Activated CD8-positive, alpha-beta memory T cell treated with anti-CD3 and anti-CD28 coated beads, Interleukin-2, amount 50 U/mL, for 4 hours (primary cell): ENCODE measurements around the gene RNF112.

Source experiments
- DNase-seq: peaks from one replicate; pipeline ENCODE4 v3.0.0-alpha.2; 2020

Gene RNF112

DNA sequence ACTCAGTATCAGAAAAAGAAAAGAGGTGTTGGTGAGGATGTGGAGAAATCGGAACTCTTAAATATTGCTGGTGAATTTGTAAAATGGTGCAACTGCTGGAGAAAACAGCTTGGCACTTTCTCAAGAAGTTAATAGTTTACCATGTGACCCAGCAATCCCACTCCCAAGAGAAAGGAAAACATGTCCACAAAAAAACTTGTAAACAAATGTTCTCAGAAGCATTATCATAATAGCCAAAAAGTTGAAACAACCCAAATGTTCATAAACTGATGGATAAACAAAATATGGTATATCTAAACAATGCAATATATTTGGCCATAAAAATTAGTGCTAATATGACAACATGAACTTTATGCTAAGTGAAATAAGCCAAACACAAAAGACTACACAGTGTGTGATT lies 35.3 kb upstream of the RNF112 start:
- DNase-seq, result no peak

GRCh38 chr17:19376811-19377210 lies 34.2 kb upstream of the RNF112 start:
- no peak for DNase-seq

GRCh38 chr17:19377602-19378415 lies 33.2 kb upstream of the RNF112 start:
- peak; percentile 89 for DNase-seq

DNA sequence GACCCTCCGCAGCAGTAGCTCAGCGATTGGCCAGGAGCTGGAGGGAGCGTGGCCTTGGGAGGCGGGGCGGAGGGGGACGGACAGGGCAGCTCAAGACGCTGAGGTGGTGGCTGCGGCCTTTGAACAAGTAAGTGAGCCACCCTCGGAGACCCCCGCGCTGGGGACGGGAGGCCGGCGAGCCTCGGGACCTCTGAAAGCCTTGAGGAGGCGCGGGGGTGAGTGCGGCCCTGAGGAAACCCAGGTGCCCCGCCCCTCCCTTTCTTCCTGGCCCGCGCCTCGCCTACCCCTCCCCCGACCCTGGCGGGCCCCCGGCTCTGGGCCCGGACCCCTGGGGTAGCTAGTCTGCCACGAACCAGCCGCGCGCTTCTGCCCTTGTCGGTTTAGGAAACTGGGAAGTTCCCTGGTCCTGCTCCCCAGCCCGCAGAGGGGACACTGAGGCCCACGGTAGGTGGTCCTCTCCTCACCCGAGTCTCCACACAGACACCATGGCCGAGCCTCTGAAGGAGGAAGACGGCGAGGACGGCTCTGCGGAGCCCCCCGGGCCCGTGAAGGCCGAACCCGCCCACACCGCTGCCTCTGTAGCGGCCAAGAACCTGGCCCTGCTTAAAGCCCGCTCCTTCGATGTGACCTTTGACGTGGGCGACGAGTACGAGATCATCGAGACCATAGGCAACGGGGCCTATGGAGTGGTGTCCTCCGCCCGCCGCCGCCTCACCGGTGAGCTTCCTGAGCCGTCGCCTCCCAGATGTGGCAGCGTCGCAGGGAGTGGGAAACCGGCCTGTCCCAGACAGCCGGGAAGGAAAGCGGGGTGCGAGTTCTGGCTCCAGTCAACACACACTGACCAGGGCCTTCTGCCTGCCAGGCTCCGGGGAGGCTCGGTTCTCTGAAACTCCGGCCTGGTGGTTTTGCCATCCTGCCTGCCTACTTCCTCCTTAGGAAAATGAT lies 32.3 kb upstream of the RNF112 start, which contains the start of gene MAPK7:
MAPK7 (plus strand) TSS at position 83 of the 945 bp plus-strand sequence; CDS start at position 486, 403 bp downstream.
- no peak for DNase-seq

GRCh38 chr17:19379361-19380065 lies 31.5 kb upstream of the RNF112 start:
- no peak for DNase-seq

GRCh38 chr17:19380481-19381301 lies 30.3 kb upstream of the RNF112 start:
- DNase-seq, result no peak

GRCh38 chr17:19381361-19381740 lies 29.7 kb upstream of the RNF112 start:
- DNase-seq, result no peak

DNA sequence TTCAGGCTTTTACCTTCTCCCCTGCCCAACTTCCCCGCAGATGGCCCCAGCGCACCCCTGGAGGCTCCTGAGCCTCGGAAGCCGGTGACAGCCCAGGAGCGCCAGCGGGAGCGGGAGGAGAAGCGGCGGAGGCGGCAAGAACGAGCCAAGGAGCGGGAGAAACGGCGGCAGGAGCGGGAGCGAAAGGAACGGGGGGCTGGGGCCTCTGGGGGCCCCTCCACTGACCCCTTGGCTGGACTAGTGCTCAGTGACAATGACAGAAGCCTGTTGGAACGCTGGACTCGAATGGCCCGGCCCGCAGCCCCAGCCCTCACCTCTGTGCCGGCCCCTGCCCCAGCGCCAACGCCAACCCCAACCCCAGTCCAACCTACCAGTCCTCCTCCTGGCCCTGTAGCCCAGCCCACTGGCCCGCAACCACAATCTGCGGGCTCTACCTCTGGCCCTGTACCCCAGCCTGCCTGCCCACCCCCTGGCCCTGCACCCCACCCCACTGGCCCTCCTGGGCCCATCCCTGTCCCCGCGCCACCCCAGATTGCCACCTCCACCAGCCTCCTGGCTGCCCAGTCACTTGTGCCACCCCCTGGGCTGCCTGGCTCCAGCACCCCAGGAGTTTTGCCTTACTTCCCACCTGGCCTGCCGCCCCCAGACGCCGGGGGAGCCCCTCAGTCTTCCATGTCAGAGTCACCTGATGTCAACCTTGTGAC lies 29.1 kb upstream of the RNF112 start:
- DNase-seq, result no peak

- no peak for DNase-seq
These were observed 28.2 kb upstream of the RNF112 start for GRCh38 chr17:19382531-19383444.

GRCh38 chr17:19383681-19384470 lies 27.2 kb upstream of the RNF112 start:
- DNase-seq, result no peak

- no peak for DNase-seq
These were observed 26.2 kb upstream of the RNF112 start for GRCh38 chr17:19384723-19385391.

GRCh38 chr17:19385521-19385983 lies 25.5 kb upstream of the RNF112 start:
- DNase-seq, result no peak

- DNase-seq, result no peak
These were observed 24.7 kb upstream of the RNF112 start for GRCh38 chr17:19386051-19386929.

- DNase-seq, result no peak
These were observed 23.8 kb upstream of the RNF112 start, which contains the start of gene MFAP4 for GRCh38 chr17:19386974-19387920. MFAP4 (minus strand) TSS chr17:19387190; CDS start chr17:19387155, 35 bp downstream.

GRCh38 chr17:19387921-19388521 lies 23.0 kb upstream of the RNF112 start:
- DNase-seq, result no peak
